Hematopoietic multipotent progenitor cell treated with erythropoietin and hydrocortisone succinate and interleukin-3 and kit ligand, for 8 days (in vitro differentiated cells): ENCODE data around the gene TPST1.
A peak's percentile ranks its signal among the peaks of the same experiment; 100 is the strongest.

Source experiments
- DNase-seq: peaks from one replicate; pipeline ENCODE4 v3.0.0-alpha.2; 2015

The TPST1 gene

GRCh38 chr7:66245008-66245407 is 39.9 kb downstream of the TPST1 start:
- no peak for DNase-seq

GRCh38 chr7:66246554-66247171 is 41.5 kb downstream of the TPST1 start:
- DNase-seq, result no peak

- DNase-seq, result no peak
Measured at GRCh38 chr7:66247380-66248078, 42.4 kb downstream of the TPST1 start.

GRCh38 chr7:66250711-66251110 is 45.6 kb downstream of the TPST1 start:
- no peak for DNase-seq

- no peak for DNase-seq
Measured at GRCh38 chr7:66255534-66256100, 50.5 kb downstream of the TPST1 start.

GRCh38 chr7:66256281-66256680 is 51.1 kb downstream of the TPST1 start:
- DNase-seq, result no peak

- no peak for DNase-seq
Measured at GRCh38 chr7:66257481-66257880, 52.3 kb downstream of the TPST1 start.

GRCh38 chr7:66258409-66258808 is 53.3 kb downstream of the TPST1 start:
- DNase-seq, result no peak

- DNase-seq, result no peak
Measured at GRCh38 chr7:66261941-66262340, 56.8 kb downstream of the TPST1 start.

GRCh38 chr7:66263936-66264335 is 58.8 kb downstream of the TPST1 start:
- DNase-seq, result no peak

GRCh38 chr7:66265566-66265965 is 60.4 kb downstream of the TPST1 start:
- peak; percentile 11 for DNase-seq

GRCh38 chr7:66267249-66267648 is 62.1 kb downstream of the TPST1 start:
- DNase-seq, result no peak

GRCh38 chr7:66269978-66270377 is 64.8 kb downstream of the TPST1 start:
- DNase-seq, result no peak

GRCh38 chr7:66272321-66272720 is 67.2 kb downstream of the TPST1 start:
- DNase-seq, result no peak

- no peak for DNase-seq
Measured at GRCh38 chr7:66276363-66276762, 71.2 kb downstream of the TPST1 start.

- no peak for DNase-seq
Measured at GRCh38 chr7:66277492-66277891, 72.4 kb downstream of the TPST1 start.

GRCh38 chr7:66279912-66280311 is 74.8 kb downstream of the TPST1 start:
- no peak for DNase-seq

GRCh38 chr7:66281678-66282590 is 76.8 kb downstream of the TPST1 start:
- DNase-seq, result peak; percentile 71

GRCh38 chr7:66282591-66282935 is 77.4 kb downstream of the TPST1 start:
- DNase-seq, result no peak

- DNase-seq, result no peak
Measured at GRCh38 chr7:66283003-66283920, 78.1 kb downstream of the TPST1 start.

- DNase-seq, result peak; percentile 17
Measured at GRCh38 chr7:66296001-66296521, 90.9 kb downstream of the TPST1 start.

- no peak for DNase-seq
Measured at GRCh38 chr7:66296557-66296956, 91.4 kb downstream of the TPST1 start.
